Fibroblast of the aortic adventitia (primary cell): ENCODE results near the gene FAM89A. TPM values are rescaled to one million over a fixed set of nuclear protein-coding genes. Genes with fewer than 3 reads are reported as not detected.

ENCODE experiments used
- DNase-seq: peaks from one replicate; pipeline ENCODE4 v3.0.0-alpha.2; 2010; ENCODE audit warnings: low read depth
- H3K4me3 ChIP-seq: 2 replicates; pipeline ENCODE4 v1.5.1; 2011; ENCODE audit warnings: low read depth, mild to moderate bottlenecking, control low read depth, low read length, moderate library complexity
- total RNA-seq: library from RNA; depleted of rRNA; stranded (reverse); fragments of >200 nt; gene quantifications from 2 replicates; pipeline ENCODE4 v1.2.3, GENCODE V29; 2012; ENCODE audit warnings: low replicate concordance
- TF ChIP-seq, protein P1 (sequence below): IDR thresholded peaks from 2 replicates; pipeline ENCODE4 v1.5.1; 2011; ENCODE audit warnings: mild to moderate bottlenecking, low read length, control low read depth, inconsistent platforms; ENCODE audit not compliant: insufficient read depth

Gene FAM89A
- total RNA-seq, 1 donor, result 2.0 TPM

DNA sequence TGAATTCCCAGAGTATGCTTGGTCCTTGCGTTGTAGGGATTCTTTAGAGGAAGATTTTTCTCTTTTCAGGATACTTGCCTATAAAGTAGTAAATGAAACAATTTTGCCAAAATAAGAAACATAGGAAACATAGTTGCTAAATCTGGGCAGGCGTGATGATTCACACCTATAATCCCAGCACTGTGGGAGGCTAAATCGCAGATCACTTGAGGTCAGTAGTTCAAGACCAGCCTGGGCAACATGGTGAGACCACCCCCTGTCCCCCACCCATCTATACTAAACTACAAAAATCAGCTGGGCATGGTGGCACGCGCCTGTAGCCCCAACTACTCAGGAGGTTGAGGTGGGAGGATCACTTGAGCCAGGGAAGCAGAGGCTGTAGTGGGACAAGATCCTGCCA lies 56.2 kb downstream of the FAM89A start:
- DNase-seq, result no peak
- TF ChIP-seq, protein P1, sequence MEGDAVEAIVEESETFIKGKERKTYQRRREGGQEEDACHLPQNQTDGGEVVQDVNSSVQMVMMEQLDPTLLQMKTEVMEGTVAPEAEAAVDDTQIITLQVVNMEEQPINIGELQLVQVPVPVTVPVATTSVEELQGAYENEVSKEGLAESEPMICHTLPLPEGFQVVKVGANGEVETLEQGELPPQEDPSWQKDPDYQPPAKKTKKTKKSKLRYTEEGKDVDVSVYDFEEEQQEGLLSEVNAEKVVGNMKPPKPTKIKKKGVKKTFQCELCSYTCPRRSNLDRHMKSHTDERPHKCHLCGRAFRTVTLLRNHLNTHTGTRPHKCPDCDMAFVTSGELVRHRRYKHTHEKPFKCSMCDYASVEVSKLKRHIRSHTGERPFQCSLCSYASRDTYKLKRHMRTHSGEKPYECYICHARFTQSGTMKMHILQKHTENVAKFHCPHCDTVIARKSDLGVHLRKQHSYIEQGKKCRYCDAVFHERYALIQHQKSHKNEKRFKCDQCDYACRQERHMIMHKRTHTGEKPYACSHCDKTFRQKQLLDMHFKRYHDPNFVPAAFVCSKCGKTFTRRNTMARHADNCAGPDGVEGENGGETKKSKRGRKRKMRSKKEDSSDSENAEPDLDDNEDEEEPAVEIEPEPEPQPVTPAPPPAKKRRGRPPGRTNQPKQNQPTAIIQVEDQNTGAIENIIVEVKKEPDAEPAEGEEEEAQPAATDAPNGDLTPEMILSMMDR, result no peak

DNA sequence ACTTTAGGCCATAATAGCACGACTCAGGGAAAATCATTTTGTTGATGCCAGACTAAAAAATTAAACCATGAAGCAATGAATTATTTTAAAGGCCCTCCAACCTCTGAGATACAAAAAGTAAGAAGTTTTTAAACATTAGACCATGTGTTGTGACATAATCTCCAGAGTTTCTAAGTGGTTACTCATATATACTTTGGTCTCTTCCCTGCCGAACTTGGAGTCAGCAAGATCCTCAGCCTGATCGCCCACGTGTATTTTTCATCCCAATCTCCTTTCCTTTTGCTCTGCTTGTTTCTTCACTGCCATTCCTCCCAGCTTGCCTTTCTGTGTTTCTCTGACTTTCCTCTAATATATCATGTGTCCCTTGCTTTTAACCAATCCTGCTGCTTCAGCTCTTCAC lies 57.4 kb downstream of the FAM89A start:
- TF ChIP-seq, protein P1, result no peak
- no peak overlapping the region for H3K4me3 ChIP-seq
- peak; percentile 6 for DNase-seq

More for the DNA sequence above, 56.2 kb downstream of the FAM89A start:
- H3K4me3 ChIP-seq, result no peak overlapping the region

DNA sequence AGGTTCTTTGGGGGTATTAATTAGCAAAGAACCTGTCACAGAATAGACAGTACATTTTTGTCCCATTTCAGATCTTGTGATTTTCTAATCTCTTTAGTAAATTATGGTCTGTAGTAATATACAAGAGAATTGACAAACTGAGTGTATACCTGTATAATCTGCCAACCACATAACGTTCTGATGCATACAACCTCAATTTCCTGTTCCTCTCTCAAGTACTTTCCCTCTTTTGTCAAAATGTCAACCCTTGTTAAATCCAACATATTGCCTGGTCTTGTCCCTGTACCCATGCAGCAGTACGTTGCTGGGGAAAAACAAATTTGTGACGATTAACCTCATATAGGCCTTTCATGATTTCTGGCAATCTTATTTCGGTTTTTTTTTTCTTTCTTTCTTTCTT lies 60.1 kb downstream of the FAM89A start:
- peak overlapping the region; percentile 94 for H3K4me3 ChIP-seq
- TF ChIP-seq, protein P1, result no peak
- DNase-seq, result no peak

DNA sequence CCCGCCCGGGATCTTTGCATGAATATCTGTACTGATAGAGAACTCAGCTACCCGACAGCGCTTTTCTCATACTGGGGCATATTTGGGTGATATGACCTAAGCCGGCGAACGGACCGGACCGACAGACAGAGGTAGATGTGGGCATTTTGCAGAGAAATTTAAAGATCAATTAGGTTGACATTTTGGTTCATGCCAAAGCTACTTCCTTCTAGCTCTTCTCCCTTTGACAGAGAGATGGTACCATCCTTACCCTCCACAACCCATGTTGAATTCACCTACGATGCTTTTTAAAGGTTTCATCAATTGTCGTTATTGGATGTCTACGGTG lies 60.7 kb downstream of the FAM89A start:
- TF ChIP-seq, protein P1, result no peak
- no peak for DNase-seq

DNA sequence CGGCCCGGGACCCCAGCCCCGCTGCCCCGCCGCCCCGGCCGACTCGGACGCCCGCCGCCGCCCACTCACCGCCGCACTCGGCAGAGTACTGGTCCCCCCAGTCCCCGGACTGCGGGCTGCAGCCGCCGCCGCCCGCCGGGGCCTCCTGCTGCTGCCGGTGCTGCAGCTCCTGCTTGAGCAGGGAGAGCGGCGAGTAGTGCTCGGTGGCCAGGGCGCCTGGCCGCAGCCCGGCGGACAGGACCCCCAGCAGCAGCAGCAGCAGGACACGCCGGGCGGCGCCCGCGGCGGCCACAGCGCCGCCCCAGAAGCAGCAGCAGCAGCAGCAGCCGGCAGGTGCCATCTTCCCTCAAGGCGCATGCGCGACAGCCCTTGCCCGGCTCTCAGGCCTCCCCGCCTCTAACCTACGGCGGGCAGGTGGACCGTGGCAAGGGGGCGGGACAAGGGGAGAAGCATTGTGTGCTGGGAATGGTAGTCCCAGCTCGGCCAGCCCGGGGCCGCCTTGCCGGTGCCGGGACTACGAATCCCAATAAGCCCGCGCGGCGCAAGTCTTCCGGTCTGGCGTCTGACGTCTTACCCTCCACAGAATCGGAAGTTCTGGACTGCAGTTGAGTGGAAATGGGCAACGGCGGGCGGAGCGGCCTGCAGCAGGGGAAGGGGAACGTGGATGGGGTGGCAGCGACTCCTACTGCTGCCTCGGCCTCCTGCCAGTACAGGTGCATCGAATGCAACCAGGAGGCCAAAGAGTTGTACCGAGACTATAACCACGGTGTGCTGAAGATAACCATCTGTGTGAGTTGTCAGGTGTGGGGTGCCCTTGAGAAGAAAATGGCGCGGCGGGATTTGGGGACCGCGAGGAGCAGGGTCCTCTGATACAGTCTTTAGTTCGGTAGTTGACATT lies 61.3 kb downstream of the FAM89A start, which contains the start of the genes ARV1 and TTC13:
TSS of gene ARV1 (plus strand) at position 604 of the 898 bp plus-strand sequence. CDS start at position 616, 12 bp downstream.
TSS of gene TTC13 (minus strand) at position 371 of the 898 bp plus-strand sequence. CDS start at position 340, 31 bp downstream.
- TF ChIP-seq, protein P1, result no peak
- H3K4me3 ChIP-seq, result peak within 1 kb of the TSS; percentile 94
- DNase-seq, result peak; percentile 96

More for the DNA sequence above, 60.7 kb downstream of the FAM89A start:
- H3K4me3 ChIP-seq, result peak overlapping the region; percentile 94

DNA sequence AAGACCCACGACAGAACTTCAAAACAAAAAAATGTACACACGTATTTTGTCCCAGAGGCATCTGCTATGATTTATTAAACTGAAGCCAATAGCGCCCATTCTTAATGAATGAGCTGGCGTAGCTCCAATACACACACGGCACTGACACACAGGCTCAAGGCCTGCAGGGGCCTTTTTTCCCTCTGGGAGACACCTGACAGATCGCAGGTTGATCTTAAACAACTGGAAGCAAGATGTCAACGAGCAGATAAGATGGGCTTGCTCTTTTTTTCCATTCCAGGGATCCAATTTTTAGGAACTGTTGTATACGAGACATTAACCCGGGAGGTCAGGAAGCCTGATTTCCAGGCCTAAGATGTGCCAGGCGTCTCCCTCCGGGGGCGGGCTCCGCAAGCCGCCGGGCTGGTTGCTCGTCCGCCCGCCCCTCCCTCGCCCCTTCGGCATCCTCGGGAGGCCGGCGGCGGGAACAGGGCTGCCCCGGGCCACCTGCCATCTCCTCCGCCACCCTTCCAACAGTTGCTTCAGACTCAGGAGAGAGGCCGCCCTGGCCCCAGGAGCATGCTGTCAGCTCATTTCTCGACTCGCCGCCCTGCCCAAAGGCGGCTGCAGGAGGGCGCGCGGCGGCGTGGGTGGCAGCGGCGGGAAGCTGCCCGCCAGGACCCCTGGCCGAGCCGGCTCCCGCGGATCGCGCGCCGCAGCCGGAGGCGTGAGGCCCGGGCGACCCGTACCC lies 62.1 kb downstream of the FAM89A start:
- TF ChIP-seq, protein P1, result no peak
- peak; percentile 16 for DNase-seq
- H3K4me3 ChIP-seq, result peak overlapping the region; percentile 94
